Caco-2 (cell line): ENCODE results near the gene NTNG2. TPM values are rescaled to one million over a fixed set of nuclear protein-coding genes. Genes with fewer than 3 reads are reported as not detected.

Experiments
- BruUV-seq: library from RNA; stranded (reverse); fragments of 400-500 nt; replicated peaks from 2 replicates; lab custom pipeline; 2021; lab: Mats Ljungman, UMichigan
- CTCF ChIA-PET: fragments of 300-600 bp; sonication (Branson Sonifier 250); formaldehyde crosslinking; loops from one replicate; lab custom pipeline; 2022; ENCODE audit warnings: antibody characterized with exemption; lab: Charles Lee
- POLR2A ChIA-PET: fragments of 300-600 bp; sonication (Branson Sonifier 250); formaldehyde crosslinking; loops from one replicate; lab custom pipeline; 2022; ENCODE audit warnings: antibody characterized with exemption; lab: Charles Lee
- DNase-seq, 2 experiments: peaks; one replicate each; pipeline versions ENCODE4 v3.0.0 to v3.0.0-alpha.2; 2020 to 2022
- H3K27me3 ChIP-seq: replicated peaks from 2 replicates; pipeline ENCODE4 v1.6.0; 2011; ENCODE audit warnings: low read length; ENCODE audit not compliant: control insufficient read depth, insufficient read depth
- H3K36me3 ChIP-seq: 2 replicates; pipeline ENCODE4 v1.5.1; 2011; ENCODE audit warnings: low read length; ENCODE audit not compliant: control insufficient read depth, insufficient read depth
- H3K4me1 ChIP-seq: fragments of 250-450 bp; sonication (Bioruptor Pico); 2 replicates; pipeline ENCODE4 v1.5.1; 2020; ENCODE audit warnings: mild to moderate bottlenecking
- H3K4me3 ChIP-seq: 2 replicates; pipeline ENCODE4 v1.5.1; 2011; ENCODE audit warnings: low read depth, mild to moderate bottlenecking, control low read depth, low read length
- H3K9me3 ChIP-seq: fragments of 250-450 bp; sonication (Bioruptor Pico); 2 replicates; pipeline ENCODE4 v1.5.1; 2020; ENCODE audit warnings: mild to moderate bottlenecking, moderate library complexity
- H3K27ac Mint-ChIP-seq: one replicate; pipeline ENCODE4 v1.8.0; 2022; ENCODE audit warnings: mixed read lengths; ENCODE audit not compliant: unreplicated experiment
- H3K27me3 Mint-ChIP-seq: one replicate; pipeline ENCODE4 v1.8.0; 2022; ENCODE audit warnings: mixed read lengths; ENCODE audit not compliant: insufficient read depth, unreplicated experiment
- H3K36me3 Mint-ChIP-seq: one replicate; pipeline ENCODE4 v1.8.0; 2022; ENCODE audit warnings: mild to moderate bottlenecking, mixed read lengths; ENCODE audit not compliant: insufficient read depth, unreplicated experiment
- H3K4me1 Mint-ChIP-seq: one replicate; pipeline ENCODE4 v1.8.0; 2022; ENCODE audit warnings: low read depth, mixed read lengths; ENCODE audit not compliant: unreplicated experiment
- H3K4me3 Mint-ChIP-seq: one replicate; pipeline ENCODE4 v1.8.0; 2022; ENCODE audit warnings: mild to moderate bottlenecking, moderate library complexity, mixed read lengths; ENCODE audit not compliant: unreplicated experiment
- H3K9me3 Mint-ChIP-seq: one replicate; pipeline ENCODE4 v1.8.0; 2022; ENCODE audit warnings: mixed read lengths; ENCODE audit not compliant: unreplicated experiment
- CTCF ChIP-seq, 2 experiments: fragments of 200-600 bp in 1 of 2; IDR thresholded peaks; 1 replicate in 1 of 2; 2 replicates in 1 of 2; pipeline versions ENCODE4 v1.5.1 to v1.8.0; 2011 to 2022; ENCODE audit warnings: antibody characterized with exemption in 1 of 2, control low read depth in 1 of 2, inconsistent platforms in 1 of 2, low read depth in 1 of 2, low read length in 1 of 2, mild to moderate bottlenecking in 1 of 2, moderate library complexity in 1 of 2; ENCODE audit not compliant: insufficient read depth in 1 of 2, severe bottlenecking in 1 of 2, unreplicated experiment in 1 of 2
- intact Hi-C: fragments of 100-400 bp; cut with micrococcal nuclease; formaldehyde crosslinking; loops from one replicate; pipeline ENCODE4 v1.10.0; 2022; ENCODE audit not compliant: unreplicated experiment
- total RNA-seq: library from RNA; stranded (reverse); gene quantifications from 2 replicates; pipeline ENCODE4 v1.2.3, GENCODE V29; 2022

Gene NTNG2
- total RNA-seq, 1 experiment from 2014 or later, result not detected

DNA sequence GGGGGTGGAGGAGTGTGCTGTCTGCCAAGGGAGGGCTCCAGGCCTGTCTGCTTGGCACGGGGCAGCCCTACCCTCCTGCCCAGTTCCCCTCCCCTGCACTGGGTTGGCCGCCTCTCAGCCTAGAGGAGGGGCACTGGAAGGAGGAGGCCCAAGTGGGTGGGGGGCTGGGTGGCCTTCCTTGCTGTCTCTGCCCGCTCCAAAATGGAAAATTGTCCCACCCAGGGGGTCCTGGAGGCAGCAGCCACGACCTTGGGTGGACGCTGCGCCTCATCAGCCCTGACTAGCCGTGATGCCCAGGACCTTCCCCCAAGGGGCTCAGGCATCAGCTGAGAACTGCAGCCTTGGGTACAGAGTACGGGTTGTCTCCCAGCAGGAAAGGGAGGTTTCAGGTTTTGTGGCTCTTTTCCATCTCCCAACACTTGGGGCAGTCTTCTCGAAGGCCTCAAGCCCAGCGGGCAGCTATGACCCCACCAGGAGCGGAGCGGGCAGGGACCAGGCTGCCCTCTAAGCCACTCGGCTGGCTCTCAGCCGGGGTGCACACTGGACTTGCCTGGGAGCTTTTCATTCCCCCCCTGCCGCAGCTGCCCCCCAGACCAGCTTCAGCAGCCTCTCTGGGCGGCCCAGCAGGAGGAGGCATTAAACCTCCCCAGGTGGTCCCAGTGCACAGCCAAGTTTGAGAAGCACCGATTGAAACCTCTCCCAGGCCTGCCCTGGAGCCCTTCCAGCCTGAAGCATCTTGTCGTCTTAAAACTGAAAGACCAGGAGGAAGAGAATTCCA lies 20.6 kb downstream of the NTNG2 start:
- H3K9me3 ChIP-seq, result no peaks in the 10 kb centered on the region
- ChIA-PET CTCF (no interaction called here), POLR2A (no interaction called here)
- no peak for DNase-seq
- Mint-ChIP-seq H3K27ac (no peak overlapping the region), H3K36me3 (no peaks in the 10 kb centered on the region), H3K4me3 (no peak overlapping the region), H3K27me3 (peaks cover 10% of the 10 kb centered on the region), H3K9me3 (no peaks in the 10 kb centered on the region), H3K4me1 (no peaks in the 10 kb centered on the region)
- no TSS peak for BruUV-seq
- no peaks in the 10 kb centered on the region for H3K36me3 ChIP-seq
- intact Hi-C loops, result no loop called here
- H3K4me3 ChIP-seq, result no peak overlapping the region
- TF ChIP-seq CTCF (IDR thresholded peaks at IDR 0.05; ENCODE audit: insufficient read depth in 1 of 2, low read depth in 1 of 2, low read length in 1 of 2, severe bottlenecking in 1 of 2, unreplicated experiment in 1 of 2), result peak in 1 of 2 experiments; percentile 7
- H3K27me3 ChIP-seq, result no peaks in the 10 kb centered on the region
- H3K4me1 ChIP-seq, result no peaks in the 10 kb centered on the region

GRCh38 chr9:132183134-132183533 lies 21.3 kb downstream of the NTNG2 start:
- Mint-ChIP-seq H3K4me1 (no peaks in the 10 kb centered on the region), H3K4me3 (no peak overlapping the region), H3K36me3 (no peaks in the 10 kb centered on the region), H3K27ac (no peak overlapping the region), H3K9me3 (no peaks in the 10 kb centered on the region), H3K27me3 (peaks cover 9% of the 10 kb centered on the region)
- Histone ChIP-seq H3K36me3 (no peaks in the 10 kb centered on the region), H3K4me1 (no peaks in the 10 kb centered on the region), H3K9me3 (no peaks in the 10 kb centered on the region), H3K4me3 (no peak overlapping the region), H3K27me3 (no peaks in the 10 kb centered on the region)
- no peak for DNase-seq
- no peak for TF ChIP-seq CTCF (IDR thresholded peaks at IDR 0.05; ENCODE audit: insufficient read depth in 1 of 2, low read depth in 1 of 2, low read length in 1 of 2, severe bottlenecking in 1 of 2, unreplicated experiment in 1 of 2)
- BruUV-seq, result no TSS peak
- POLR2A ChIA-PET, result no interaction called here
- intact Hi-C loops, result no loop called here
- CTCF ChIA-PET, result no interaction called here

GRCh38 chr9:132183715-132184114 lies 21.9 kb downstream of the NTNG2 start:
- Mint-ChIP-seq H3K27me3 (peaks cover 7% of the 10 kb centered on the region), H3K9me3 (no peaks in the 10 kb centered on the region), H3K4me1 (no peaks in the 10 kb centered on the region), H3K36me3 (no peaks in the 10 kb centered on the region), H3K27ac (no peak overlapping the region), H3K4me3 (no peak overlapping the region)
- Histone ChIP-seq H3K4me3 (no peak overlapping the region), H3K9me3 (no peaks in the 10 kb centered on the region), H3K4me1 (no peaks in the 10 kb centered on the region), H3K36me3 (no peaks in the 10 kb centered on the region), H3K27me3 (no peaks in the 10 kb centered on the region; the same call in 1 of the 2 replicates)
- no peak for TF ChIP-seq CTCF (IDR thresholded peaks at IDR 0.05; ENCODE audit: insufficient read depth in 1 of 2, low read depth in 1 of 2, low read length in 1 of 2, severe bottlenecking in 1 of 2, unreplicated experiment in 1 of 2)
- intact Hi-C loops, result no loop called here
- no TSS peak for BruUV-seq
- ChIA-PET POLR2A (no interaction called here), CTCF (no interaction called here)
- no peak for DNase-seq
